ENCODE measurements around the gene HYDIN. TPM values are rescaled to one million over a fixed set of nuclear protein-coding genes. Genes with fewer than 3 reads are reported as not detected.

The HYDIN gene
- polyA plus RNA-seq, 1 of the 3 experiments (the other 2 are of a cell fraction): 0.33 TPM

- WGBS (ENCODE audit: low lambda C conversion rate): 20% methylated on average over 8 of the region's 8 CpGs
- Histone ChIP-seq H3K27ac (ENCODE audit: low read depth in 2 of 2, low read length in 1 of 2) (no peak overlapping the region), H2AFZ (ENCODE audit: low read depth) (peak overlapping the region; percentile 25; the same call in 1 of the 2 replicates), H3K9me3 (no peaks in the 10 kb centered on the region), H3K4me2 (no peak overlapping the region), H3F3A (replicated peaks; ENCODE audit: insufficient read depth) (peaks cover 8% of the 10 kb centered on the region), H3K9me2 (no peaks in the 10 kb centered on the region), H3K4me1 (ENCODE audit: control insufficient read depth in 1 of 2, insufficient read depth in 2 of 2, low read depth in 1 of 2, low read length in 1 of 2) (peaks cover 6 to 11% of the 10 kb centered on the region in 2 experiments), H3K79me2 (ENCODE audit: insufficient read depth) (peaks cover 15% of the 10 kb centered on the region), H4K20me1 (ENCODE audit: insufficient read depth) (no peaks in the 10 kb centered on the region), H3K27me3 (ENCODE audit: insufficient read depth) (no peaks in the 10 kb centered on the region), H3K9ac (no peak overlapping the region), H3K4me3 (ENCODE audit: low read depth in 2 of 2, low read length in 1 of 2) (no peak overlapping the region), H3K36me3 (replicated peaks in 1 of 2; ENCODE audit: control insufficient read depth in 1 of 2, insufficient read depth in 2 of 2, low read length in 1 of 2) (peaks cover 0 to under 1% of the 10 kb centered on the region in 2 experiments)
- no peak for DNase-seq
- POLR2A ChIA-PET: no interaction called here
- CTCF ChIA-PET: no interaction called here
- no peak for TF ChIP-seq TAF1 (IDR thresholded peaks at IDR 0.05; ENCODE audit: borderline replicate concordance, low read depth, low read length)
- TF ChIP-seq TCF12 (IDR thresholded peaks at IDR 0.05): no peak
- TF ChIP-seq FOSL2 (IDR thresholded peaks at IDR 0.05; ENCODE audit: borderline replicate concordance, low read depth): peak; percentile 29; the same call in 1 of the 2 replicates
- TF ChIP-seq TEAD4 (IDR thresholded peaks at IDR 0.05; ENCODE audit: borderline replicate concordance, insufficient read depth): no peak
- no peak for TF ChIP-seq YY1 (IDR thresholded peaks at IDR 0.05; ENCODE audit: low read depth)
- TF ChIP-seq GABPA (IDR thresholded peaks at IDR 0.05; ENCODE audit: low read depth): no peak
- TF ChIP-seq RAD21 (IDR thresholded peaks at IDR 0.05; ENCODE audit: low read length): no peak
- no peak for TF ChIP-seq PBX3 (IDR thresholded peaks at IDR 0.05)
Measured at GRCh38 chr16:70804153-70804733, 426.3 kb downstream of the HYDIN start.

- ChIA-PET POLR2A (no interaction called here), CTCF (interaction anchor here (0.5 kb wide), 1 partner anchor 718 kb away, joined by 3 read pairs; no protein-coding TSS in a partner anchor)
- H3K9me2 ChIP-seq: no peaks in the 10 kb centered on the region
- H3K79me2 ChIP-seq (ENCODE audit: insufficient read depth): peaks cover 24% of the 10 kb centered on the region
- H3K4me3 ChIP-seq (ENCODE audit: low read depth in 2 of 2, low read length in 1 of 2): no peak overlapping the region
- no peak for DNase-seq
- no peak overlapping the region for H3K9ac ChIP-seq
- no peak overlapping the region for H3K27ac ChIP-seq (ENCODE audit: low read depth in 2 of 2, low read length in 1 of 2)
- TF ChIP-seq ZBTB33 (IDR thresholded peaks at IDR 0.05; ENCODE audit: borderline replicate concordance, low read depth): no peak
- no peak for TF ChIP-seq TCF12 (IDR thresholded peaks at IDR 0.05)
- no peak for TF ChIP-seq POLR2AphosphoS5 (IDR thresholded peaks at IDR 0.05; ENCODE audit: low read depth, low read length)
- no peak for TF ChIP-seq JUND (IDR thresholded peaks at IDR 0.05)
- TF ChIP-seq YY1 (IDR thresholded peaks at IDR 0.05; ENCODE audit: low read depth): no peak
- TF ChIP-seq FOSL2 (IDR thresholded peaks at IDR 0.05; ENCODE audit: borderline replicate concordance, low read depth): no peak
- no peak for TF ChIP-seq GABPA (IDR thresholded peaks at IDR 0.05; ENCODE audit: low read depth)
- TF ChIP-seq MEF2A (IDR thresholded peaks at IDR 0.05; ENCODE audit: borderline replicate concordance, low read depth): no peak
- no peak for TF ChIP-seq USF2 (IDR thresholded peaks at IDR 0.05; ENCODE audit: borderline replicate concordance, low read depth, low read length)
- TF ChIP-seq GATA2 (CRISPR knock-in tag; IDR thresholded peaks at IDR 0.05): no peak
- TF ChIP-seq RAD21 (IDR thresholded peaks at IDR 0.05; ENCODE audit: low read length): no peak
- TF ChIP-seq IRF3 (IDR thresholded peaks at IDR 0.05; ENCODE audit: low read depth, low read length): no peak
- TF ChIP-seq NFIC (IDR thresholded peaks at IDR 0.05; ENCODE audit: borderline replicate concordance): no peak
- no peak for TF ChIP-seq RFX5 (IDR thresholded peaks at IDR 0.05; ENCODE audit: low read length)
- TF ChIP-seq TAF1 (IDR thresholded peaks at IDR 0.05; ENCODE audit: borderline replicate concordance, low read depth, low read length): no peak
- TF ChIP-seq MAX (IDR thresholded peaks at IDR 0.05; ENCODE audit: low read depth): no peak
- TF ChIP-seq CTCF (IDR thresholded peaks at IDR 0.05): no peak
- H2AFZ ChIP-seq (ENCODE audit: low read depth): no peak overlapping the region
- no peaks in the 10 kb centered on the region for H3K27me3 ChIP-seq (ENCODE audit: insufficient read depth)
- peaks cover 8% of the 10 kb centered on the region for H3F3A ChIP-seq (replicated peaks; ENCODE audit: insufficient read depth)
- peaks cover 6 to 11% of the 10 kb centered on the region in 2 experiments for H3K4me1 ChIP-seq (ENCODE audit: control insufficient read depth in 1 of 2, insufficient read depth in 2 of 2, low read depth in 1 of 2, low read length in 1 of 2)
- no peaks in the 10 kb centered on the region; the same call in 1 of the 2 replicates for H4K20me1 ChIP-seq (ENCODE audit: insufficient read depth)
- H3K4me2 ChIP-seq: no peak overlapping the region
- H3K9me3 ChIP-seq: no peaks in the 10 kb centered on the region
- H3K36me3 ChIP-seq (replicated peaks in 1 of 2; ENCODE audit: control insufficient read depth in 1 of 2, insufficient read depth in 2 of 2, low read length in 1 of 2): peaks cover 2 to 8% of the 10 kb centered on the region in 2 experiments
Measured at GRCh38 chr16:70803319-70803718, 427.2 kb downstream of the HYDIN start.
